RWPE1 (cell line): ENCODE data around the gene SLC35A5.
"Not testable (repeated sequence)": the region's sequence is repeated elsewhere in the genome, so short reads cannot be mapped to it uniquely, and the experiment has no call there.

Experiments
- CTCF ChIA-PET: fragments of 350-600 bp; sonication (Branson Sonifier 250); formaldehyde crosslinking; extraction: SDS; loops from one replicate; lab custom pipeline; 2021; lab: Yijun Ruan, JAX
- POLR2A ChIA-PET: fragments of 400-600 bp; formaldehyde crosslinking; extraction: SDS; loops from one replicate; lab custom pipeline; 2020; ENCODE audit warnings: antibody characterized with exemption; ENCODE audit not compliant: low non-redundant PET; lab: Yijun Ruan, JAX
- DNase-seq: peaks from one replicate; pipeline ENCODE4 v3.0.0; 2012; ENCODE audit warnings: low spot score
- H3K27ac ChIP-seq: fragments of 450-650 bp; 2 replicates; pipeline ENCODE4 v1.5.1; 2017
- CTCF ChIP-seq: fragments of 450-650 bp; conservative IDR thresholded peaks from 2 replicates; pipeline ENCODE4 v1.5.1; 2017; ENCODE audit warnings: low read depth, mild to moderate bottlenecking

Gene SLC35A5

GRCh38 chr3:112561734-112562529 is at the start of gene SLC35A5, which contains the start of gene ATG3:
Gene SLC35A5, plus strand, starts transcription at chr3:112562045. Its CDS starts 1,359 bp downstream, at chr3:112563404.
Gene ATG3, minus strand, starts transcription at chr3:112561962. Its CDS starts 434 bp downstream, at chr3:112561528.
- ChIA-PET POLR2A (interaction anchor here (0.6 to 0.8 kb wide), 2 partner anchors 79 to 921 kb away, joined by 3 to 4 read pairs; no protein-coding TSS in a partner anchor), CTCF (interaction anchor here (0.6 to 0.9 kb wide), 4 partner anchors 31 to 1495 kb away, joined by 3 to 4 read pairs (median 3); partner anchors contain the start of genes CCDC191 and QTRT2)
- H3K27ac ChIP-seq, result peak within 1 kb of the TSS; percentile 97
- peak; percentile 98 for DNase-seq
- no peak for TF ChIP-seq CTCF

- ChIA-PET CTCF (no interaction called here), POLR2A (no interaction called here)
- TF ChIP-seq CTCF, result no peak
- no peak for DNase-seq
- H3K27ac ChIP-seq, result no peak overlapping the region
Measured at GRCh38 chr3:112512320-112512719, 49.5 kb upstream of the SLC35A5 start.

- no peak for DNase-seq
- CTCF ChIA-PET, result interaction anchor here (0.6 kb wide), 1 partner anchor 30 kb away, joined by 6 read pairs; no protein-coding TSS in a partner anchor
Measured at GRCh38 chr3:112514527-112515128, 47.2 kb upstream of the SLC35A5 start.

GRCh38 chr3:112518970-112519369 is 42.9 kb upstream of the SLC35A5 start:
- POLR2A ChIA-PET, result interaction anchor here (0.6 kb wide), 1 partner anchor 988 kb away, joined by 3 read pairs; no protein-coding TSS in a partner anchor
- CTCF ChIA-PET, result interaction anchor here (0.7 to 1.3 kb wide), 2 partner anchors 104 to 226 kb away, joined by 3 to 6 read pairs; no protein-coding TSS in a partner anchor

More at GRCh38 chr3:112514527-112515128, 47.2 kb upstream of the SLC35A5 start:
- POLR2A ChIA-PET, result no interaction called here
- no peak for TF ChIP-seq CTCF
- H3K27ac ChIP-seq, result no peak overlapping the region

GRCh38 chr3:112519424-112520001 is 42.3 kb upstream of the SLC35A5 start:
- ChIA-PET POLR2A (no interaction called here), CTCF (interaction anchor here (0.5 to 1.7 kb wide), 6 partner anchors 72 to 408 kb away, joined by 3 to 6 read pairs (median 4); no protein-coding TSS in a partner anchor)
- TF ChIP-seq CTCF, result peak; percentile 74
- H3K27ac ChIP-seq, result no peak overlapping the region
- peak; percentile 46 for DNase-seq

More at GRCh38 chr3:112518970-112519369, 42.9 kb upstream of the SLC35A5 start:
- not testable (repeated sequence) for H3K27ac ChIP-seq, DNase-seq

- DNase-seq, CTCF ChIA-PET, POLR2A ChIA-PET, H3K27ac ChIP-seq: not testable (repeated sequence)
Measured at GRCh38 chr3:112524127-112524526, 37.7 kb upstream of the SLC35A5 start.

- no peak for DNase-seq
- ChIA-PET CTCF (interaction anchor here (0.5 to 1.2 kb wide), 7 partner anchors 9 to 470 kb away, joined by 3 to 11 read pairs (median 4); partner anchors contain the start of genes ATG3, SLC35A5 and SLC9C1), POLR2A (no interaction called here)
- TF ChIP-seq CTCF, result no peak
- no peak overlapping the region for H3K27ac ChIP-seq
Measured at GRCh38 chr3:112530573-112530972, 31.3 kb upstream of the SLC35A5 start.
